A549 (cell line): ENCODE measurements around the gene CFAP61.

Experiments
- CEBPB ChIP-seq, 2 experiments: fragments of >200 bp in 1 of 2; sonication (Bioruptor Twin) in 1 of 2; formaldehyde crosslinking in 1 of 2; IDR thresholded peaks; 2 replicates each; pipeline ENCODE4 v1.6.1; 2012 to 2016
- HOXB13 ChIP-seq: fragments of 250-450 bp; sonication (Bioruptor Pico); IDR thresholded peaks from 2 replicates; pipeline ENCODE4 v1.5.0; 2020; ENCODE audit warnings: low read depth, mild to moderate bottlenecking, moderate library complexity
- KDM1A ChIP-seq: fragments of 200-600 bp; sonication (generic); IDR thresholded peaks from 2 replicates; pipeline ENCODE4 v1.6.1; 2016; ENCODE audit warnings: low read depth, mild to moderate bottlenecking
- POLR2A ChIP-seq: IDR thresholded peaks from 2 replicates; pipeline ENCODE4 v1.6.1; 2012; ENCODE audit warnings: mild to moderate bottlenecking, low read length
- RAD21 ChIP-seq, 2 experiments: fragments of >200 bp in 1 of 2; sonication (Bioruptor Twin) in 1 of 2; formaldehyde crosslinking in 1 of 2; IDR thresholded peaks in 1 of 2; conservative IDR thresholded peaks in 1 of 2; 2 replicates in 1 of 2; 3 replicates in 1 of 2; pipeline ENCODE4 v1.6.1; 2012 to 2018; ENCODE audit warnings: inconsistent platforms in 1 of 2
- RCOR1 ChIP-seq: fragments of 150-350 bp; IDR thresholded peaks from 2 replicates; pipeline ENCODE4 v1.6.1; 2014; ENCODE audit warnings: antibody characterized with exemption, low read length, low read depth
- RFX5 ChIP-seq: fragments of 450-650 bp; IDR thresholded peaks from 2 replicates; pipeline ENCODE4 v1.7.1; 2014; ENCODE audit warnings: antibody characterized with exemption, mild to moderate bottlenecking, moderate library complexity
- ZC3H11A ChIP-seq: fragments of 450-650 bp; IDR thresholded peaks from 2 replicates; pipeline ENCODE4 v1.6.1; 2014; ENCODE audit warnings: antibody characterized with exemption, mild to moderate bottlenecking
- ZSCAN20 ChIP-seq: fragments of 250-450 bp; sonication (Bioruptor Pico); IDR thresholded peaks from 2 replicates; pipeline ENCODE4 v1.8.0; 2022; ENCODE audit warnings: mild to moderate bottlenecking, moderate library complexity
- TF ChIP-seq, protein P1 (sequence below): fragments of >200 bp; sonication (Bioruptor Twin); formaldehyde crosslinking; IDR thresholded peaks from 3 replicates; pipeline ENCODE4 v1.5.1; 2016
- TF ChIP-seq, protein P2 (sequence below): fragments of 250-450 bp; sonication (Bioruptor Pico); IDR thresholded peaks from 2 replicates; pipeline ENCODE4 v1.5.0; 2021; ENCODE audit warnings: mild to moderate bottlenecking, moderate library complexity, borderline replicate concordance
- TF ChIP-seq, protein P3 (sequence below): IDR thresholded peaks from 2 replicates; pipeline ENCODE4 v1.6.1; 2012

DNA sequence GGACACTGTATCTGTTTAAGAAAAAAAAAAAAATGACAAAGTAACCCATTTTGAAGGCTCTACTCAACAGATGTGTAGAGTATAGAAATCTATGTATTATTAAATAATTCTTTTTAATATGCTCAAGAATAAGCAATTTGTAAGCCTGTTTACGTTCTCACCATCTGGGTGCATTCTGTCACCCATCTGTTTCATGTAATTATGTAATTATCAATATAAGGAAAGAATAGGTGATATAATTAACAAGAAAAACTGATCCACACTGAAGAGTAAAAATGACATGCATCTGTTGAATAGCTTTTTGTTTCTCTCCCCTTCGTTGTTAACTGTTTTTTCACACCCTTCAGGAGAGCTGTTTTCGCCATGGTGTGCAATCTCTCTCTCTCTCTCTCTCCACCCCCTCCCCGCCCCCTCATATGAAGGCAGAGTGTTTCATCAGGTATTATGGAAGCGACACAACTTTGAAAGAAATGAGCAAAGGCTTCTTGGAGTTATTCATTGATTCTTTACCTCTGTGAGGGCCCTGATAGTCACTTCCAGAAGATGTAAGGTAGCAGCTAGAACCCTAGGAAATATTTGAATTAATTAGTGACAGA lies 161.3 kb downstream of the CFAP61 start:
- TF ChIP-seq ZC3H11A (no peak), RAD21 (conservative IDR thresholded peaks at IDR 0.05 in 1 of 2, IDR thresholded peaks at IDR 0.05 in 1 of 2) (no peak), POLR2A (no peak), RCOR1 (no peak), CEBPB (IDR thresholded peaks at IDR 0.05) (no peak), RFX5 (no peak), ZSCAN20 (CRISPR knock-in tag) (no peak), HOXB13 (CRISPR knock-in tag) (no peak), KDM1A (no peak)
- TF ChIP-seq, protein P1, sequence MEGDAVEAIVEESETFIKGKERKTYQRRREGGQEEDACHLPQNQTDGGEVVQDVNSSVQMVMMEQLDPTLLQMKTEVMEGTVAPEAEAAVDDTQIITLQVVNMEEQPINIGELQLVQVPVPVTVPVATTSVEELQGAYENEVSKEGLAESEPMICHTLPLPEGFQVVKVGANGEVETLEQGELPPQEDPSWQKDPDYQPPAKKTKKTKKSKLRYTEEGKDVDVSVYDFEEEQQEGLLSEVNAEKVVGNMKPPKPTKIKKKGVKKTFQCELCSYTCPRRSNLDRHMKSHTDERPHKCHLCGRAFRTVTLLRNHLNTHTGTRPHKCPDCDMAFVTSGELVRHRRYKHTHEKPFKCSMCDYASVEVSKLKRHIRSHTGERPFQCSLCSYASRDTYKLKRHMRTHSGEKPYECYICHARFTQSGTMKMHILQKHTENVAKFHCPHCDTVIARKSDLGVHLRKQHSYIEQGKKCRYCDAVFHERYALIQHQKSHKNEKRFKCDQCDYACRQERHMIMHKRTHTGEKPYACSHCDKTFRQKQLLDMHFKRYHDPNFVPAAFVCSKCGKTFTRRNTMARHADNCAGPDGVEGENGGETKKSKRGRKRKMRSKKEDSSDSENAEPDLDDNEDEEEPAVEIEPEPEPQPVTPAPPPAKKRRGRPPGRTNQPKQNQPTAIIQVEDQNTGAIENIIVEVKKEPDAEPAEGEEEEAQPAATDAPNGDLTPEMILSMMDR, result no peak
- TF ChIP-seq, protein P2, sequence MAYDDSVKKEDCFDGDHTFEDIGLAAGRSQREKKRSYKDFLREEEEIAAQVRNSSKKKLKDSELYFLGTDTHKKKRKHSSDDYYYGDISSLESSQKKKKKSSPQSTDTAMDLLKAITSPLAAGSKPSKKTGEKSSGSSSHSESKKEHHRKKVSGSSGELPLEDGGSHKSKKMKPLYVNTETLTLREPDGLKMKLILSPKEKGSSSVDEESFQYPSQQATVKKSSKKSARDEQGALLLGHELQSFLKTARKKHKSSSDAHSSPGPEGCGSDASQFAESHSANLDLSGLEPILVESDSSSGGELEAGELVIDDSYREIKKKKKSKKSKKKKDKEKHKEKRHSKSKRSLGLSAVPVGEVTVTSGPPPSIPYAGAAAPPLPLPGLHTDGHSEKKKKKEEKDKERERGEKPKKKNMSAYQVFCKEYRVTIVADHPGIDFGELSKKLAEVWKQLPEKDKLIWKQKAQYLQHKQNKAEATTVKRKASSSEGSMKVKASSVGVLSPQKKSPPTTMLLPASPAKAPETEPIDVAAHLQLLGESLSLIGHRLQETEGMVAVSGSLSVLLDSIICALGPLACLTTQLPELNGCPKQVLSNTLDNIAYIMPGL (CRISPR knock-in tag), result no peak
- TF ChIP-seq, protein P3, sequence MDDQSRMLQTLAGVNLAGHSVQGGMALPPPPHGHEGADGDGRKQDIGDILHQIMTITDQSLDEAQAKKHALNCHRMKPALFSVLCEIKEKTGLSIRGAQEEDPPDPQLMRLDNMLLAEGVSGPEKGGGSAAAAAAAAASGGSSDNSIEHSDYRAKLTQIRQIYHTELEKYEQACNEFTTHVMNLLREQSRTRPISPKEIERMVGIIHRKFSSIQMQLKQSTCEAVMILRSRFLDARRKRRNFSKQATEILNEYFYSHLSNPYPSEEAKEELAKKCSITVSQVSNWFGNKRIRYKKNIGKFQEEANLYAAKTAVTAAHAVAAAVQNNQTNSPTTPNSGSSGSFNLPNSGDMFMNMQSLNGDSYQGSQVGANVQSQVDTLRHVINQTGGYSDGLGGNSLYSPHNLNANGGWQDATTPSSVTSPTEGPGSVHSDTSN, result no peak
